Measurements from ENCODE around the gene FGF11.
"Not testable (repeated sequence)": the region's sequence is repeated elsewhere in the genome, so short reads cannot be mapped to it uniquely, and the experiment has no call there.

The FGF11 gene

DNA sequence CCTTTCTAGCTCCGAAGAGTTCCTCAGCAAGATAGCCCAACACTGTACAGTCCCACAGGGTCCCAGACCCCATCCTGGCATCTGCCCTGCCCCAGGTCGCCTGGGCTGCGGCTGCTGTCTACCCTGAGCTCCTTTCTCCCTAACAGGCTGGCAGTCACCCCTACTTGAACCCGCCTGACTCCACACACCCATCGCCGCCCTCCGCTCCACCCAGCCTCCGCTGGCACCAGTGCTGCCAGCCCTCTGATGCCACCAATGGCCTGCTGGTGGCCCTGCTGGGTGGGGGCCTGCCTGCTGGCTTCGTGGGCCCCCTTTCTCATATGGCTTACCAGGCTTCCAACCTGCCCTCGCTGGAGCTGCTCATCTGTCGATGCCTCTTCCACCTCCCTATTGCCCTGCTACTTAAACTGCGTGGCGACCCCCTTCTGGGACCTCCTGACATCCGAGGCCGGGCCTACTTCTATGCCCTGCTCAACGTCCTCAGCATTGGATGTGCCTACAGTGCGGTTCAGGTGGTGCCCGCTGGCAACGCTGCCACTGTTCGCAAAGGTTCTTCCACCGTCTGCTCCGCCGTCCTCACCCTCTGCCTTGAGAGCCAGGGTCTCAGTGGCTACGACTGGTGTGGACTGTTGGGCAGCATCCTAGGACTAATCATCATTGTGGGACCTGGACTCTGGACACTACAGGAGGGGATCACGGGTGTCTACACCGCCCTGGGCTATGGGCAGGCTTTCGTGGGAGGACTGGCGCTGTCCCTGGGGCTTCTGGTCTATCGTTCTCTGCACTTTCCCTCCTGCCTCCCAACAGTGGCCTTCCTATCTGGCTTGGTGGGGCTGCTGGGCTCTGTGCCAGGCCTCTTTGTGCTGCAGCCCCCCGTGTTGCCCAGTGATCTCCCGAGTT, 42.8 kb downstream of the FGF11 start:
- DNase-seq: not testable (repeated sequence)

GRCh38 chr17:7482742-7483088, 43.4 kb downstream of the FGF11 start:
- not testable (repeated sequence) for DNase-seq

DNA sequence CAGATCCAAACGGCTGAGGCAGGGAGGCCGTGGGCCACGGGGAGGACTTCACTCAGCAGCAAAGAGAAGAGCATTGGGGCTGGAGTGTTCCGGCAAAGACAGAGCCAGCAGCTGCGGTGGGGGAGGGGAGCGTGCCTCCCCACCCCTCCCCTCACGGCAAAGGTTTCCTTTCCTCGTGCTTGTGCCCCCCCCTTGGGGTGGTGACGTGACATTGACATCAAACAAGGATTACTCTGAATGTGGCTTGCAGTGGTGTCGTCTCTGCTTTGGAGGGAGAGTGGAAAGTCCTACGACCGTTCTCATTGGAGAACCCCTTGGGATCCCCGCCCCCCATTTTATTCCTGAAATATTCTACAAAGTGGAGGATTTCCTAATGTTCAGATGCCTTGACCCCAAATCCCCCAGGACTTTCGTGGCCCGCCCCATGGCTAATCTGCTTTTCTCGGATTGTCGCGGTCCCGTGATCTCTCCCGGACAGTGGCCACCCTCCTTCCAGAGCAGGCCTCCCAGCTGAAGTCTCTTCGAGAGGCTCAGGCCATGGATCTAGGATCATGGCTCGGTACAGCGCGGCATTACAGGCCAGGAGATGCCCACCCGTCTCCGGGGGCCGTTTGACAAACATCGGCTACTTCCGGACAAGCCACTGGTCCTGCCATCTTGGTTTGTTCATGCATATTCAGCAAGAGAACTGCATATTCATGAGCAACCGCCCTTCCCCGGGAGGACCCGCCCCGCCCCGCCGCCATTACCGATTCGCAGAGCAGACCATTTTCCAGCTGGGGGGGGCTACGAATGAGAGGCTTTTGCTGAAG, 44.1 kb downstream of the FGF11 start:
- peak; percentile 99 for DNase-seq

DNA sequence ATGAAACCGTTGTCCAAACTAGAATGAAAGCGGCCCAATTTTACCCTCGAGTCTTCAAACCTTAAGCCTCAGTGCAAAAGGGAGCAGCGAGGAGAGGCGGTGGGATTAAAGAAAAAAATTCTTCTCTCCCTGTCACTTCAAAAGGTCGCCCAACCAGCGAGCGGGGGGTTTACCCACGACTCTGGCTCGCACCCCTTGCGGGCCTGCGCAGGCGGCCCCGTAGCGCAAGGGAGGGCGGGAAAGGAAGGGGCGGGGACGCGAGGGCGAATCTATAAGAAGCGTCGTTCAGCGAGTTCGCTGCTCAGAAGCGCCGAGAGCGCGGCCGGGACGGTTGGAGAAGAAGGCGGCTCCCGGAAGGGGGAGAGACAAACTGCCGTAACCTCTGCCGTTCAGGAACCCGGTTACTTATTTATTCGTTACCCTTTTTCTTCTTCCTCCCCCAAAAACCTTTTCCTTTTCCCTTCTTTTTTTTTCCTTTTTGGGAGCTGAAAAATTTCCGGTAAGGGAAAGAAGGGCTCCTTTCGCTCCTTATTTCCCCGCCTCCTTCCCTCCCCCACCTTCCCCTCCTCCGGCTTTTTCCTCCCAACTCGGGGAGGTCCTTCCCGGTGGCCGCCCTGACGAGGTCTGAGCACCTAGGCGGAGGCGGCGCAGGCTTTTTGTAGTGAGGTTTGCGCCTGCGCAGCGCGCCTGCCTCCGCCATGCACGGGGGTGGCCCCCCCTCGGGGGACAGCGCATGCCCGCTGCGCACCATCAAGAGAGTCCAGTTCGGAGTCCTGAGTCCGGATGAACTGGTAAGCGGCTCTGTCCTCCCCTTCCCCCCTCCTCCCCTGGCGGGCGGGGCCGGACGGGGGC, 45.0 kb downstream of the FGF11 start, which contains the start of gene POLR2A:
Gene POLR2A, plus strand, starts transcription at position 300 of the 852 bp plus-strand sequence.
- DNase-seq: peak; percentile 99

DNA sequence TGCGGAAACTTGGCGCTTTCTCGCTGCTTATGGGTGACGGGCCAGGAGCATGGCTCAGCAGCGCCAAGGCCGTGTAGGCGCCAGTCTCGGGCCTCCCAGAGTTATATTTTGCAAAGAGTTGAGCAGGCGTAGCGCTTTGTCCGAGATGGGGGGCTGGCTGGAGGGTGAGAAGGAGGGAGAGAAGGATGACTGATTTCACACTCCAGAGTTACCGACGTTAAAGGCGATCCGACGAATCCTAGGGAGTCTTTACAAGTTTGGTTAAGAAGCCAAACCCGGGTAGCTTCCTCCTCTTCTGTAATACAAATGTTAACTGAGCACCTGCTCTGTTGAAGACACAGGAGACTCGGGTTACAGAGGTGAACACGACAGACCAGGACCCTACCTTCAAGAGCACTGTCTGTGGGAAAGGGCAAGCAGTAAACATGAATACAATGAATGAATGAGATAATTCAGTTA, 45.6 kb downstream of the FGF11 start:
- no peak for DNase-seq

GRCh38 chr17:7486181-7486580, 46.9 kb downstream of the FGF11 start:
- no peak for DNase-seq

DNA sequence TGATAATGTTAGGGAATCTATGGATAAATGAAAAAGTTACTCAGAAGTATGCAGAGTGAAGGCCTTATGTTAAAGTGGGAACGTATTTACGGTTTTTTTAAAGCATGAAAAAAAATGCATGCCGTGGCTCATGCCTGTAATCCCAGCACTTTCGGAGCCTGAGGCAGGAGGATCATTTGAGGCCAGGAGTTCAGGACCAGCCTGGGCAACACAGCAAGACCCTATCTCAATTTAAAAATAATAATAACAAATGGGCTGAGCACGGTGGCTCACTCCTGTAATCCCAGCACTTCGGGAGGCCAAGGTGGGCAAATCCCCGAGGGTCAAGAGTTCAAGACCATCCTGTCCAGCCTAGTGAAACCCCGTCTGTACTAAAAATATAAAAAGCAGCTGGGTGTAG, 50.8 kb downstream of the FGF11 start:
- no peak for DNase-seq

DNA sequence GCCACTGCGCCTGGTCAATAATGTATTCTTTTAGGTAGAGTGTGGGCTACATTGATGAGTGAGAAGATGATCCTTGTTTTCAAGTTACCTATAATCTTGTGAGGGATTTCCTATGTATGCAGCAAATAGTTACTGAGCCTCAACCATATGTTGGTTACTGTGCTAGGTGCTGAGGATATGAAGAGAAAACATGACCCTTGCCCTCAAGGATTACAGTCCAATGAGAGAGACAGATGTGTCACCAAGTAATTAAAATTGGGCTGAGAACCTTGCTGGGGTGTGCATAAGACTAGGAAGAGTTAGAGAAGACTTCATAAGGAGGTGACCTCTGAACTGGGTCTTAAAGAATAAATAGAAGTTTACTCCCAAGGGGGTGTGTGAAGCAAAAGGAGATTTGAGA, 52.3 kb downstream of the FGF11 start:
- DNase-seq: no peak

DNA sequence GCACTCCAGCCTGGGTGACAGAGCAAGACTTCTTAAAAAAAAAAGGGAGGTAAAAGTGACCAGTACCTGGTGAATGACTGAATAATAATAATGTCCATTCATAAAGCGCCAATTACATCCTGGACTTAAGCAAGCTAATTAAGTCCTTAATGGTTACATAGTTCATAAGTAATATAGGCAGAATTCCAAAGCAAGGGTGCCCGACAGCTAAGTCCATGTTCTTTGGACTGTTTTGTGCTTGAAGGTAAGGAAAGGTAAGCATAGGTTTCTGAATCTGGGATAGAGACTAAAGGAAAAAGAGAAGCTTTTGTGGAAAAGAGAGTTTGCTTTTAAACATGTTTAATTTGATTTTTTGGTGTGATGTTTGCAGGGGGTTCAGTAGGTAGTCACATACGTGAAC, 54.6 kb downstream of the FGF11 start:
- no peak for DNase-seq
